ENCODE results near the gene FFAR3.

FFAR3 gene, protein sequence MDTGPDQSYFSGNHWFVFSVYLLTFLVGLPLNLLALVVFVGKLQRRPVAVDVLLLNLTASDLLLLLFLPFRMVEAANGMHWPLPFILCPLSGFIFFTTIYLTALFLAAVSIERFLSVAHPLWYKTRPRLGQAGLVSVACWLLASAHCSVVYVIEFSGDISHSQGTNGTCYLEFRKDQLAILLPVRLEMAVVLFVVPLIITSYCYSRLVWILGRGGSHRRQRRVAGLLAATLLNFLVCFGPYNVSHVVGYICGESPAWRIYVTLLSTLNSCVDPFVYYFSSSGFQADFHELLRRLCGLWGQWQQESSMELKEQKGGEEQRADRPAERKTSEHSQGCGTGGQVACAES

DNA sequence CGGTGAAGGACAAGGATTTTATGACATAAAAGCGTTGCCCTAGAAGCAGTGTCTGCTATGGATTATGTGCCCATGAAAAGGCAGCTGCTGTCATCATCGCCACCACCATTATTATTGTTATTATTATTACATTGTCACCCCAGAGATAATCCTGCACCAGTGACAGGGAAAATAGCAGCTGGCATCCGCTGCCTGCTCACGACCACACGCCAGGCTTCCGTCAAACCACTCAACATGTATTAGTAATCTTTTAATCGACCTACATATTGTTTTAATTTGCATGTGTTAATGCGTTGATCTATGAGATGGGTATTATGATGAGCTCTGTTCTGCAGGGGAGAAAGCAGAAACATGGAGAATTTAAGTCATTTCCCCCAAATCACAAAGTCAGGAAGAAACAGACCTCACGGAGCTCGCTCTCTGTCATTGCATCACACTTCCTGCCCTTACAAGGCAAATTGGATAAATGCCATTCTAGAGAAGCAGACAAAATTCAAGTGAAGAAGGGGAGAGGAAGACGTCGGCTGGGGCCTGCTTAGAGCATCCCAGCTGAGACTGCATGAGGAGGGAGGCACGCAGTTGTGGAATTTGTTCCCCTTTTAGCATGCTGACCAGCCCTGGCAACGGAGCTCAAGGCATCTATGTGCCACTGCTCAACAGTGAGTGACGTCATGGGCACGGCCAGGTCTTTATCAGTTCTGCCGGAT, at the start of gene FFAR3:
FFAR3 (plus strand) TSS at position 594 of the 707 bp plus-strand sequence. CDS start 431 bp downstream, outside the sequence.
- no peak for DNase-seq (ENCODE audit: low spot score)

GRCh38 chr19:35308910-35309309, 49.4 kb upstream of the FFAR3 start:
- no peak for DNase-seq (ENCODE audit: low spot score)

GRCh38 chr19:35309481-35310279, 48.6 kb upstream of the FFAR3 start:
- no peak for DNase-seq (ENCODE audit: low spot score)

DNA sequence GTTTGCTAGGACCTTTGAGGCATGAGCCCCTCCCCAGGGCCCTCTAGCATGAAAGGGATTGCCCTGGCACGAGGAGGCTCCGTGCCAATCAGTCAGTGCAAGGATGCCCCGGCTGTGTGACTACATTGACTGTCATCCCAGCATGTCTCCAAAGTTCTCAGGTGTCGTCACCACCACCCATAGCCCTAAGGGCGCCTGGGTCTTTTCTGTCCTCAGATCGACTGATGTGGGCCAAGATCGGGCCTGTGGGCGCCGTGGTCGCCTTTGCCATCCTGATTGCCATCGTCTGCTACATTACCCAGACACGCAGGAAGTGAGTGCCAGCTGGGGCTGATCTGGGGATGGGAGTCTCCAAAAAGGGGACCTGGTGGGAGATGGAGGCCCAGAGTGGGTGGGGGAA, 47.9 kb upstream of the FFAR3 start:
- no peak for DNase-seq (ENCODE audit: low spot score)

DNA sequence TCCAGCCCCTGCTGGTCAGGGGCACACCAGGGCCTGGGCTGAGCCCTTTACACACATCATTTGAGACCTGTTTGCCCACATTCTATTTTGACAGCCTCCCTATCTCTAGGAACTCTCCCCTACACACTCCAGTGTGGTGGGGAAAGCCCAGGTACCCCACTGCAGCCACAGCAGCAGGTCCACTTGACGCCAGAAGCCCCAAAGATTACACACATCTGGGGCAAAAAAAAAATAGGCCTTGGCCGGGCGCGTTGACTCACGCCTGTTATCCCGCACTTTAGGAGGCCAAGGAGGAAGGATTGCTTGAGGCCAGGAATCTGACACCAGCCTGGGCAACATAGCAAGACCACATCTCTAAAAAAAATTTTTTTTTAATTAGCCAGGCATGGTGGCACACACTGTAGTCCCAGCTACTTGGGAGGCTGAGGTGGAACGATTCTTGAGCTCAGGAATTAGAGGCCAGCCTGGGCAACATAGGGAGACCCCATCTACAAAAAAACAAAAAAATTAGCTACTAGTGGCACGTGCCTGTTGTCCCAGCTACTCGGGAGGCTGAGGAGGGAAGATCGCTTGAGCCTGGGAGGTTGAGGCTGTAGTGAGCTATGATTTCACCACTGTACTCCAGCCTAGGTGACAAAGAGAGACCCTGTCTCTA, 47.3 kb upstream of the FFAR3 start:
- no peak for DNase-seq (ENCODE audit: low spot score)

- no peak for DNase-seq (ENCODE audit: low spot score)
Observed at GRCh38 chr19:35311901-35312665, 46.2 kb upstream of the FFAR3 start.

DNA sequence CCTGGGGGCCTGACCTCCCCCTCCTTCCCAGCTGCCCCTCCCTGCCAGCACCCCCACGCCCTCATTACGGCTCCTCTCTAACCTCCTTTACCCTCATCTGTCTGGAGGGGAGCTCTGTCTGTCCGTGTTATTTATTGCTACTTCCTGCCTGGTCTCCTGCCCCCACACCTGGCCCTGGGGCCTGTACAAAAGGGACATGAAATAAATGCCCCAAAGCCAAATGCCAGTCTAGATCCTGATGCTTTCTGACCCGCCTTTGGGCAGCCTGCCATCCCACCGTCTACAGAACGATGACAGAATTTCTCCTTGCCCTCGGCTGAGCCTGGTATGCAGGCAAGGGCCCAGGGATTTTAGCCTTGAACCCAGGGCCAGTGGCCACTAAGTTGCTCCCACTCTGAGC, 44.7 kb upstream of the FFAR3 start:
- DNase-seq (ENCODE audit: low spot score), result no peak

- no peak for DNase-seq (ENCODE audit: low spot score)
Observed at GRCh38 chr19:35314031-35314430, 44.2 kb upstream of the FFAR3 start.

DNA sequence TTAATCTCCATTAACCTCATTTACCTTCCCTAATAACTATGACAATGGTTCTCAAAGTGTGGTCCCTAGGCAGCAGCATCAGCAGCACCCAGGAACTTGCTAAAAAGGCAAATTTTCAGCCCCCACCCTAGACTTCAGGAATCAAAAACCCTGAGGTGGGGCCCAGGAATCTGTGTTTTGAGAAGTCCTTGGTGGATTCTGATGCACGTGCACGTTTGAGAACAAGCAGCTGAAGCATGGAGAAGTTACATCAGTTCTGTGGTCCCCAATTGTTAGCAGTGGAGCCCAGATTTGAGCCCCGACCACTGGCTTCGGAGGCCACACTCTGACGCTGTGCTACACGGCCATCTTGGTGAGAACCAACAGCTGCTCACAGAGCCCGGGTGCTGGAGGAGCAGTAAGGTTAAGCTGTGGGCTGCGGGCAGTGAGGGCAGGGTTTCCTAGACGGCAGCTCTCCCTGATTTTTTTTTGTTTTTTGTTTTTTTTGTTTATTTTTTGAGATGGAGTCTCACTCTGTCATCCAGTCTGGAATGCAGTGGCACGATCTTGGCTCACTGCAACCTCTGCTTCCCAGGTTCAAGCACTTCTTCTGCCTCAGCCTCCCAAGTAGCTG, 43.3 kb upstream of the FFAR3 start:
- no peak for DNase-seq (ENCODE audit: low spot score)

DNA sequence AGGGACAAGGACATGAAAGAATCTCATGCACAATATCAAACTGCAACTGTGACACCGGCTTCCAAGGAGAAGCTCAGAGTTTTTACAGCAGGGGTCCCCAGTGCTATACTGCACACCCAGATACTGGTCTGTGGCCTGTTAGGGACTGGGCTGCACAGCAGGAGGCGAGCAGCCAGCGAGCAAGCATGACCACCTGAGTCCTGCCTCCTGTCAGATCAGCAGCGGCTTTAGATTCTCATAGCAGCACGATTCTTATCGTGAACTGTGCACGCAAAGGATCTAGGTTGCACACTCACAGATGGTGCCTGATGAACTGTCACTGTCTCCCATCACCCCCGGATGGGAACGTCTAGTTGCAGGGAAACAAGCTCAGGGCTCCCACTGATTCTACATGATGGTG, 42.4 kb upstream of the FFAR3 start:
- DNase-seq (ENCODE audit: low spot score), result peak; percentile 41

- no peak for DNase-seq (ENCODE audit: low spot score)
Observed at GRCh38 chr19:35316560-35316959, 41.7 kb upstream of the FFAR3 start.

DNA sequence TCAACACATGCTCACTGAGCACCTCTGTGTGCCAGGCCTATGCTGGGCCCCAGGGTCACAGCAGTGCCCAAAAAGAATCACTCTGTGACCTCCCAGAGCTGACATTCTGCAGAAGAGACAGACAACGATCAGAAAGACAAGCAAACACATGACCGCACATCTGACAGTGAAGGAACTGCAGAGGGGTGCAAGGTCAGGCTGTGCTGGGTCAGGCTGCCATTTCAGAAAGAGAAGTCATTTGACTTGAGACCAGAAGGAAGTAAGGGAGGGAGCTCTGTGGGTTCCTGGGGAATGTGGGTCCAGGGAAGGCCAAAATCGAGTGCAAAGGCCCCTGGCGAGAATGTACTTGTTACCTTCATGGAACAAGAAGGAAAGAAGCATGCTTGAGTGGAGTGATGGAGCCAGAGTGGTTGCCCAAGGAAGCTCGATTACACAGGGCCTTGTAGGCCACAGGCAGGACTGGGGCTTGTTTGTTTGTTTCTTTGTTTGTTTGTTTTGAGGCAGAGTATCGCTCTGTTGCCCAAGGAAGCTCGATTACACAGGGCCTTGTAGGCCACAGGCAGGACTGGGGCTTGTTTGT, 40.7 kb upstream of the FFAR3 start:
- DNase-seq (ENCODE audit: low spot score), result no peak

- no peak for DNase-seq (ENCODE audit: low spot score)
Observed at GRCh38 chr19:35318679-35319448, 39.4 kb upstream of the FFAR3 start.

DNA sequence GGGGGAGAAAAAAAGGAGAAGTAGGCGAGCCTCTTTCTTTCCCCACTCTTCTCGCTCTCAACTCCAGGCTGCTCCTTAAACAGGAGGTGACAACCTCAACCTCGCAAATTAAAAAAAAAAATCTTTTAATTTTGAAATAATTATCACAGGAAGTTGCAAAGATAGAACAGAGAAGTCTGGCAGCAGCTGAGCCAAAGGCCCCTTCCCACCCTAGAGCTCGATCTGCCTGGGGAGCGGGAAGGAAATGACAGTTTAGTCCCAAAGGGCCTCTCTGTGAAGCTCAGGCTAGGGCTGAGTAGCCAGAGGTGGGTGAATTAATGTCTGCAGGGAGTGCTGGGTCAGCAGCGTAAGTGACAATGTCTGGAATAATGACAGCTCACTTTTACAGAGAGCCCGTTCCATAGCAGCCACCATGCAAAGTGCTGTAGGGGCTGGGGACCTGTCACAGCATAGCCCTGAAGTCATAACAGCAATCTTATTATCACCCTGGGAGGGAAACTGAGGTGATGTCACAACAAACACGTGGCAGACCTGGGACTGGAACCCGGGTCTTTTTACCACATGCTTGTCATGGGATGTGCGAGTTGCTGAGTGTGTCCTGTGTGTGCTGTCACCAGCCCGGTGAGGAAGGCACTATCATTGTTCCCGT, 38.1 kb upstream of the FFAR3 start:
- DNase-seq (ENCODE audit: low spot score), result peak; percentile 63

DNA sequence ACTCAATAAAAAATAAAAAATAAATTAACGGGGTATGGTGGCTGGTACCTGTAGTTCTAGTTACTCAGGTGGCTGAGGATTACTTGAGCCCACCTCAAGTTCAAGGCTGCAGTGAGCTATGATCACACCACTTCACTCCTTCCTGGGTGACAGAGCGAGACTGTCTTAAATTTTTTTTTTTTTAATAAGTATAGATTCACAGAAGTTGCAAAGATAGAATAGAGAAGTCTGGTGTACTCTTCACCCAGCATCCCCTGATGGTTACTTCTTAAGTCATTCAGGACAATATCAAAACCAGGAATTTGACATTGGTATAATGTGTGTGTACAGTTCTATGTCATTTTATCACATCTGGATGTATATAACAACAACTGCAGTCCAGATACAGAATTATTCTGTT, 37.0 kb upstream of the FFAR3 start:
- DNase-seq (ENCODE audit: low spot score), result peak; percentile 30

- no peak for DNase-seq (ENCODE audit: low spot score)
Observed at GRCh38 chr19:35322014-35322413, 36.2 kb upstream of the FFAR3 start.

GRCh38 chr19:35327642-35328041, 30.6 kb upstream of the FFAR3 start:
- DNase-seq (ENCODE audit: low spot score), result no peak

GRCh38 chr19:35328851-35329285, 29.4 kb upstream of the FFAR3 start, which contains the start of gene CD22:
Gene CD22, plus strand, starts transcription at chr19:35329187. Its CDS starts 2,854 bp downstream, at chr19:35332041.
- peak; percentile 85 for DNase-seq (ENCODE audit: low spot score)

GRCh38 chr19:35329323-35329722, 28.9 kb upstream of the FFAR3 start:
- no peak for DNase-seq (ENCODE audit: low spot score)

Data from NAMALWA (cell line).